GM12891 (cell line): ENCODE measurements around the gene SLC35F2.

Source experiments
- PAX5 ChIP-seq: IDR thresholded peaks from 2 replicates; pipeline ENCODE4 v1.6.1; 2011; ENCODE audit warnings: low read length, moderate library complexity, mild to moderate bottlenecking; ENCODE audit not compliant: insufficient read depth, severe bottlenecking
- POLR2A ChIP-seq: IDR thresholded peaks from 2 replicates; pipeline ENCODE4 v1.6.1; 2011; ENCODE audit warnings: low read depth, low read length, control low read depth
- POLR2AphosphoS5 ChIP-seq: IDR thresholded peaks from 2 replicates; pipeline ENCODE4 v1.6.1; 2011; ENCODE audit warnings: low read depth, low read length, control low read depth
- POU2F2 ChIP-seq: IDR thresholded peaks from 2 replicates; pipeline ENCODE4 v1.6.1; 2011; ENCODE audit warnings: low read depth, mild to moderate bottlenecking, control low read depth, low read length, moderate library complexity
- SPI1 ChIP-seq: IDR thresholded peaks from 2 replicates; pipeline ENCODE4 v1.6.1; 2011; ENCODE audit warnings: low read depth, low read length, control low read depth
- TAF1 ChIP-seq: IDR thresholded peaks from 2 replicates; pipeline ENCODE4 v1.6.1; 2011; ENCODE audit warnings: low read depth, low read length, control low read depth

DNA sequence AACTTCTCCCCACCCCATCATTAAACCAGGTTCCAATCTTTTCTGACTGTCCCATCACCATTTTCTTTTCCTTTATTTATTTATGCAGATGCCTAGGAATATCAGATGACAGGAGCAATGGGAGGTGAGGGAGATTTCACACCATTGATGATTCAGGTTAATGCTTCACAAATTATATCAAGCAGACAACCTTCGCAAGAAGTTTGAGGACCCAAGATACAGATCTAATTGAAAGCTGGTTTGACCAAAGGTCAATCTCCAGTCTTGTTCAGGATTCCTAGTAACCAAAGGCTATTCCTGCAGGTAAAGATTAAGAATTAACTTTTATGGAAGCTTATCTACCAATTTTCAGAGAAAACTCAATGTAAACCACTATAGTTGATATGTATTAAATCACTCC, 54.4 kb downstream of the SLC35F2 start:
- no peak for TF ChIP-seq PAX5
- no peak for TF ChIP-seq POLR2A
- TF ChIP-seq TAF1, result no peak
- no peak for TF ChIP-seq POU2F2
- no peak for TF ChIP-seq SPI1
- TF ChIP-seq POLR2AphosphoS5, result no peak
